D721Med (cell line): Measurements from ENCODE around the gene ZBTB38.

Source experiments
- DNase-seq: peaks from one replicate; pipeline ENCODE4 v3.0.0; 2011; ENCODE audit warnings: low spot score; ENCODE audit not compliant: insufficient read length
- FAIRE-seq: peaks from 2 replicates; lab custom pipeline; 2011; peaks lifted over from hg19 to GRCh38; lab: Jason Lieb, UNC
- TF ChIP-seq, protein P1 (sequence below): IDR thresholded peaks from 2 replicates; pipeline ENCODE4 v1.5.1; 2012; ENCODE audit warnings: mild to moderate bottlenecking, control low read depth; ENCODE audit not compliant: insufficient read depth; ENCODE audit errors: missing control alignments

The ZBTB38 gene

GRCh38 chr3:141342386-141342785, 25.9 kb upstream of the ZBTB38 start:
- TF ChIP-seq, protein P1, sequence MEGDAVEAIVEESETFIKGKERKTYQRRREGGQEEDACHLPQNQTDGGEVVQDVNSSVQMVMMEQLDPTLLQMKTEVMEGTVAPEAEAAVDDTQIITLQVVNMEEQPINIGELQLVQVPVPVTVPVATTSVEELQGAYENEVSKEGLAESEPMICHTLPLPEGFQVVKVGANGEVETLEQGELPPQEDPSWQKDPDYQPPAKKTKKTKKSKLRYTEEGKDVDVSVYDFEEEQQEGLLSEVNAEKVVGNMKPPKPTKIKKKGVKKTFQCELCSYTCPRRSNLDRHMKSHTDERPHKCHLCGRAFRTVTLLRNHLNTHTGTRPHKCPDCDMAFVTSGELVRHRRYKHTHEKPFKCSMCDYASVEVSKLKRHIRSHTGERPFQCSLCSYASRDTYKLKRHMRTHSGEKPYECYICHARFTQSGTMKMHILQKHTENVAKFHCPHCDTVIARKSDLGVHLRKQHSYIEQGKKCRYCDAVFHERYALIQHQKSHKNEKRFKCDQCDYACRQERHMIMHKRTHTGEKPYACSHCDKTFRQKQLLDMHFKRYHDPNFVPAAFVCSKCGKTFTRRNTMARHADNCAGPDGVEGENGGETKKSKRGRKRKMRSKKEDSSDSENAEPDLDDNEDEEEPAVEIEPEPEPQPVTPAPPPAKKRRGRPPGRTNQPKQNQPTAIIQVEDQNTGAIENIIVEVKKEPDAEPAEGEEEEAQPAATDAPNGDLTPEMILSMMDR = no peak
- DNase-seq = no peak
- no peak for FAIRE-seq

DNA sequence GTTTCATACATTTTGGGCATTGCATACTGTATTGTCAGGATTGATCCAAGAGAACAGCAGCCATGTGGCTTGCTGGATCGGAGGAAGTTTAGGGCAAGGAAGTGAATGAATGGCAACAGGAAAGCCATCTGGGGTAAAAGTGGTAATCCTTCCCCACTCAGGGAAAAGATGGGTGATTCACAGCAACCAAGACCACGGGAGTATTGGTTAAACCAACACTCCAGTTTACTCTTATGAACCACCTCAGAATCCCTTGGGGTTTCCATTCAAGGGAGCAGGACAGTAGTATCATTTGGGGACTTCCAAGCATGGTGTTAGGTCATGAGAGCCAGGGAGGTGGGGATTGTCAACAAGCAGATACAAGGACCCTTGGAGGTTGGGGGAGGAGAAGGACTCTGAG, 25.2 kb upstream of the ZBTB38 start:
- no peak for FAIRE-seq
- DNase-seq = no peak
- TF ChIP-seq, protein P1 = no peak

DNA sequence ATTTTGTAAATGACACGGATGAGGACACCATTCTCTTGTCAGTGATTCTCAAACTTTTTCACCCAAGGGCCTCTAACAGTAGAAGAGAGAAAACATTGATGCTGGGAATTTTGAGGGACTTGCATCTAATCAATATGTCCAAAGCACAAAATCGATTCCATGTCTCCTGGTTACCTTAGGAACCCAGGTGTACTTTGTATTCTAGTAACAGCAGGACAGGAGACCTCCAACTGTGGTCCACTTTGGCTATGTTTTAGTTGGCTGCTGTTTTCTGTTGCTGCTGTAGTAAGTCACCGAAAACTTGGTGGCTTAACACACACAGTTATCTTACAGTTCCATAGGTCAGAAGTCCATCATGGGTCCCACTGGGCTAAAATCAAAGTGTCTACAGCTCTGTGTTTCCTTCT, 24.4 kb upstream of the ZBTB38 start:
- DNase-seq (no peak), FAIRE-seq (no peak)
- TF ChIP-seq, protein P1 = no peak

DNA sequence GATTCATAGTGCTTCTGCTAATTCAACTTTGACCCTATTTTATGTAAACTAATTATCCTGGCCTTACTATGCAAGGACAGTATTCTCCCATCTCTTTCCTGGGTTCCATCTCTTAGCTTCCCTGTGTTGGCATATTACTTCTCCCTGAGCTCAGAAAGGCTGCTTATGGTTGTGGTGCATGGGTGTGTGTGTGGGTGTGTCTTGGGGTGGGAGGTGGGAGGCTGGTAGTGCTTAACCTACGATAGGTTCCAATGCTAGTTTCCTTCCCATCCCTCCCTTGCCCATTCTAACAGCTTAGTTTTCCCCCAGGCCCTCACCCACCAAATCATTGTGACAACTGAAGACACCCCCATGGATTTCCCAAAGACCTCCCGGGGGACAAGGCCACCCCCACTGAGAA, 22.8 kb upstream of the ZBTB38 start:
- TF ChIP-seq, protein P1 = no peak
- DNase-seq (no peak), FAIRE-seq (no peak)

- TF ChIP-seq, protein P1 = no peak
- FAIRE-seq (peak; percentile 41), DNase-seq (peak; percentile 47)
Observed at GRCh38 chr3:141346007-141346406, 22.3 kb upstream of the ZBTB38 start.

DNA sequence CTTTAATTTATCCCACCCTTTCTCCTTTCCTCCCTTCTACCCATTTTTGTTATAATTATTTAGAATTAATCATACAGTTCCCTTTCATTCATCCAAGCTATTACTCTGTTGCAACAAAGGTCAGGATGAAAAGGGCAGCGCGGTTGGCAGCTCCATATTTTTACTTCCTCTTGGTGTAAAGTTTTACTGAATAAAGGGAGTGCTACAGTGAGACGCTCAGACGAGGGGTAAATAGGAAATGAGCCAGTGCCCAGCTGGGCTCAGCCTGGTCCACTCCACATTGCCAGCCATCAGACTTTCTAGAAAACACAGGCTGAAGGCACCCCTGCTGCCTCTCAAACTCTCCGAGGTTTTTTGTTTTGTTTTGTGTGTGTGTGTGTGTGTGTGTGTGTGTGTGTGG, 21.9 kb upstream of the ZBTB38 start:
- FAIRE-seq (no peak), DNase-seq (no peak)

DNA sequence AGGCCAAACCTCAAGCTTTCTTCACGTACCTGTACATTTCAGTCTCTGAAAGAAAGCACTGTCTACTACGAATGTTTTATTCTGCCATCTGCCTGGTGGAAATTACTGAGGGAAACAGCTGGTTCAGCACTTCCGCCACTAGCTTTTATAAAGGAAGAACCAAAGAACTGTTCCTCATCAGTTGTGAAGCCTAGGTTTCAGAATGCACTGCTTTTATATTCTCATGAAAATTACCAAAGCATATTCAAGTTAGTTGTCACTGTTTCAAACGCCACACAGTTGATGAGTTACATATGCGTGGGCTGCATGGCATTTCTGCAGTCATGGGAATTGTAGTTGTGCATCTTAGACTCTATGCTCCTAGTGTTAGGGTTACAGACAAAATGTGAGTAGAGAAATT, 21.5 kb upstream of the ZBTB38 start:
- FAIRE-seq = no peak
- TF ChIP-seq, protein P1 = no peak
- DNase-seq = no peak

More for the DNA sequence above, 21.9 kb upstream of the ZBTB38 start:
- TF ChIP-seq, protein P1 = no peak
